ENCODE measurements around the gene LCN15. TPM values are rescaled to one million over a fixed set of nuclear protein-coding genes. Genes with fewer than 3 reads are reported as not detected.

LCN15 gene
- polyA plus RNA-seq, 1 donor (not counting 4 experiments of a cell fraction or from before 2014, with no cell fraction given): not detected

- H3K9ac ChIP-seq (ENCODE audit: control insufficient read depth, extremely low read depth, insufficient read depth, low read length): peak overlapping the region; percentile 99
- H3K9me1 ChIP-seq (ENCODE audit: control insufficient read depth, extremely low read depth, insufficient read depth, low read length): no peaks in the 10 kb centered on the region
- H3K27ac ChIP-seq (ENCODE audit: control insufficient read depth, insufficient read depth, low read length): peak overlapping the region; percentile 98
- TF ChIP-seq CTCF (optimal IDR thresholded peaks at IDR 0.05 in 1 of 3, IDR thresholded peaks at IDR 0.05 in 1 of 3, conservative IDR thresholded peaks at IDR 0.05 in 1 of 3; ENCODE audit: extremely low read depth in 1 of 3, insufficient read depth in 2 of 3, low read length in 3 of 3) (no peak), EZH2 (IDR thresholded peaks at IDR 0.05; ENCODE audit: low read length) (no peak)
- dilution Hi-C loops (cut with MboI; ENCODE audit: extremely low pct_ligation_motif_present, low sequenced_read_pairs): no loop called here
- peak overlapping the region; percentile 70 to 83 (median 82) for H3K4me3 ChIP-seq (ENCODE audit: control insufficient read depth in 2 of 3, extremely low read depth in 1 of 3, insufficient read depth in 2 of 3, low read depth in 1 of 3, low read length in 3 of 3)
- H3K9me3 ChIP-seq (ENCODE audit: control insufficient read depth, low read depth, low read length): no peaks in the 10 kb centered on the region
- FAIRE-seq: no peak
- peak overlapping the region; percentile 84 for H3K4me2 ChIP-seq (ENCODE audit: control insufficient read depth, extremely low read depth, insufficient read depth, low read depth, low read length)
- peaks cover 8 to 17% of the 10 kb centered on the region in 2 experiments for H3K36me3 ChIP-seq (ENCODE audit: control insufficient read depth in 2 of 2, extremely low read depth in 1 of 2, insufficient read depth in 2 of 2, low read length in 2 of 2)
- H3K4me1 ChIP-seq (ENCODE audit: control insufficient read depth, extremely low read depth, insufficient read depth, low read length): peaks cover 17% of the 10 kb centered on the region
- H3K79me2 ChIP-seq (ENCODE audit: control insufficient read depth, insufficient read depth, low read length): peaks cover 9% of the 10 kb centered on the region
- H3K27me3 ChIP-seq (ENCODE audit: control insufficient read depth, extremely low read depth, insufficient read depth, low read length): peaks cover 13% of the 10 kb centered on the region
- no peak overlapping the region for H2AFZ ChIP-seq (ENCODE audit: control insufficient read depth, low read length)
- no peak for DNase-seq (ENCODE audit: low read depth, low spot score)
- peaks cover 17% of the 10 kb centered on the region for H4K20me1 ChIP-seq (ENCODE audit: control insufficient read depth, extremely low read depth, insufficient read depth, low read length)
These were observed 28.2 kb upstream of the LCN15 start for GRCh38 chr9:136792321-136793085.

- Histone ChIP-seq H3K27me3 (ENCODE audit: control insufficient read depth, extremely low read depth, insufficient read depth, low read length) (peaks cover 13% of the 10 kb centered on the region), H3K9me1 (ENCODE audit: control insufficient read depth, extremely low read depth, insufficient read depth, low read length) (no peaks in the 10 kb centered on the region), H3K27ac (ENCODE audit: control insufficient read depth, insufficient read depth, low read length) (peak overlapping the region; percentile 98), H3K4me1 (ENCODE audit: control insufficient read depth, extremely low read depth, insufficient read depth, low read length) (peaks cover 17% of the 10 kb centered on the region), H2AFZ (ENCODE audit: control insufficient read depth, low read length) (peak overlapping the region; percentile 40), H3K36me3 (ENCODE audit: control insufficient read depth in 2 of 2, extremely low read depth in 1 of 2, insufficient read depth in 2 of 2, low read length in 2 of 2) (peaks cover 8 to 17% of the 10 kb centered on the region in 2 experiments), H3K4me2 (ENCODE audit: control insufficient read depth, extremely low read depth, insufficient read depth, low read depth, low read length) (peak overlapping the region; percentile 84), H4K20me1 (ENCODE audit: control insufficient read depth, extremely low read depth, insufficient read depth, low read length) (peaks cover 17% of the 10 kb centered on the region), H3K9me3 (ENCODE audit: control insufficient read depth, low read depth, low read length) (no peaks in the 10 kb centered on the region), H3K4me3 (ENCODE audit: control insufficient read depth in 2 of 3, extremely low read depth in 1 of 3, insufficient read depth in 2 of 3, low read depth in 1 of 3, low read length in 3 of 3) (peak overlapping the region; percentile 70 to 83 (median 82)), H3K79me2 (ENCODE audit: control insufficient read depth, insufficient read depth, low read length) (peaks cover 9% of the 10 kb centered on the region), H3K9ac (ENCODE audit: control insufficient read depth, extremely low read depth, insufficient read depth, low read length) (peak overlapping the region; percentile 99)
- FAIRE-seq (no peak), DNase-seq (ENCODE audit: low read depth, low spot score) (peak; percentile 65)
- dilution Hi-C loops (cut with MboI; ENCODE audit: extremely low pct_ligation_motif_present, low sequenced_read_pairs): no loop called here
- TF ChIP-seq CTCF (optimal IDR thresholded peaks at IDR 0.05 in 1 of 3, IDR thresholded peaks at IDR 0.05 in 1 of 3, conservative IDR thresholded peaks at IDR 0.05 in 1 of 3; ENCODE audit: extremely low read depth in 1 of 3, insufficient read depth in 2 of 3, low read length in 3 of 3) (peak; percentile 80 to 100 (median 99)), EZH2 (IDR thresholded peaks at IDR 0.05; ENCODE audit: low read length) (no peak)
These were observed 27.4 kb upstream of the LCN15 start for GRCh38 chr9:136791516-136792276.

Data from keratinocyte (primary cell).